ENCODE measurements around the gene ELFN1. TPM values are rescaled to one million over a fixed set of nuclear protein-coding genes. Genes with fewer than 3 reads are reported as not detected.

ELFN1 gene
- total and polyA plus RNA-seq, 12 donors = 0.05 to 2.8 (median 0.86) TPM

DNA sequence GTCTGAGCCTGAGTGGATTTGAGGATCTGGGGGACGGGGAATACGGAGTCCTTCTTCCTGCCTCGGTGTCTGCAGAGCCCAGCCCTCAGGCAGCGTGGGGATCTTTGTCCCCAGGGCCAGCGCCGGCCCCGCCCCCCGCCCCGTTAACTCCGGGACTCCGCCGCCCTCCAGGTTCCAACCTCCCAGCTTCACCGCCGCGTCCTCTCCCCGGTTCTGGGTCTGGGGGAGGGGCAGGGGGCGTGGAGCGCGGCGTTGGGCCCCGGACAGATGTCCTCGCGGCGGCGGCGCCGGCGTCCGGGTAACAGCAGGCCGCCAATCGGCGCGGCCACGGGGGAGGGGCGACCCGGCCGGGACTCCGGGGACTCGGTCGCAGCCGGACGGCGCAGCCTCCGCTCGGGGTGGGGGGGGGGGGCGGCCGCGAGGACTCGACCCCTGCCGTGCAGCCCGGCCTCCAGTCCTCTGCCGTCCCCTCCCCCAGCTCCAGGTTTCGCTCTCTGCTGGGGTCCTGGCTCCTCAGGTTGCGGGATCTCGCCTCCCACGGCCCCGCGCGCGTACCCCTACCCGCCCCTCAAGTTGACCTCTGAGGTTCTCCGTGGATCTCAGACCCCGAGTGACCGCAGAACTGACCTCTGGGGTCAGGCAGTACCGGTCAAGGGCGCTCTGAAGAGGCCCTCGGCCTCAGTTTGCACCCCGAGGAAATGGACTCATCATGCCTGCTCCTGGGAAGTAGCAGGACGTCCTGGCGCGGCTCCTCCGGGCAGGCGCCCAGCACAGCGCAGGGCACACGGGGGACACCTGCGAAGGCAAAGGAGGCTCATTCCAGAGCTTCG, 2.3 kb upstream of the ELFN1 start:
- intact Hi-C loops (cut with DNase I) = loop anchor here (10.0 kb wide), 1 partner anchor 677 kb away; no protein-coding TSS in a partner anchor
- no peaks in the 10 kb centered on the region for H3K36me3 ChIP-seq (replicated peaks in 1 of 2)
- H3K27me3 ChIP-seq = peaks cover 75% of the 10 kb centered on the region
- WGBS, 4 donors = 13 to 63% (median 30%) methylated on average over 8 to 75 of the region's 77 CpGs
- H3K9me3 ChIP-seq (replicated peaks in 1 of 3) = no peaks in the 10 kb centered on the region
- H3K27ac ChIP-seq = no peak overlapping the region
- TF ChIP-seq, protein P1, sequence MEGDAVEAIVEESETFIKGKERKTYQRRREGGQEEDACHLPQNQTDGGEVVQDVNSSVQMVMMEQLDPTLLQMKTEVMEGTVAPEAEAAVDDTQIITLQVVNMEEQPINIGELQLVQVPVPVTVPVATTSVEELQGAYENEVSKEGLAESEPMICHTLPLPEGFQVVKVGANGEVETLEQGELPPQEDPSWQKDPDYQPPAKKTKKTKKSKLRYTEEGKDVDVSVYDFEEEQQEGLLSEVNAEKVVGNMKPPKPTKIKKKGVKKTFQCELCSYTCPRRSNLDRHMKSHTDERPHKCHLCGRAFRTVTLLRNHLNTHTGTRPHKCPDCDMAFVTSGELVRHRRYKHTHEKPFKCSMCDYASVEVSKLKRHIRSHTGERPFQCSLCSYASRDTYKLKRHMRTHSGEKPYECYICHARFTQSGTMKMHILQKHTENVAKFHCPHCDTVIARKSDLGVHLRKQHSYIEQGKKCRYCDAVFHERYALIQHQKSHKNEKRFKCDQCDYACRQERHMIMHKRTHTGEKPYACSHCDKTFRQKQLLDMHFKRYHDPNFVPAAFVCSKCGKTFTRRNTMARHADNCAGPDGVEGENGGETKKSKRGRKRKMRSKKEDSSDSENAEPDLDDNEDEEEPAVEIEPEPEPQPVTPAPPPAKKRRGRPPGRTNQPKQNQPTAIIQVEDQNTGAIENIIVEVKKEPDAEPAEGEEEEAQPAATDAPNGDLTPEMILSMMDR (IDR thresholded peaks at IDR 0.05) = no peak
- TF ChIP-seq POLR2A (IDR thresholded peaks at IDR 0.05) = no peak
- peaks cover 21 to 35% of the 10 kb centered on the region in 2 donors for H3K4me1 ChIP-seq (replicated peaks in 1 of 2)
- peak overlapping the region in 2 of 4 donors; percentile 4 to 68 for H3K4me3 ChIP-seq
- peak in 2 of 7 donors; percentile 9 to 35 for DNase-seq

DNA sequence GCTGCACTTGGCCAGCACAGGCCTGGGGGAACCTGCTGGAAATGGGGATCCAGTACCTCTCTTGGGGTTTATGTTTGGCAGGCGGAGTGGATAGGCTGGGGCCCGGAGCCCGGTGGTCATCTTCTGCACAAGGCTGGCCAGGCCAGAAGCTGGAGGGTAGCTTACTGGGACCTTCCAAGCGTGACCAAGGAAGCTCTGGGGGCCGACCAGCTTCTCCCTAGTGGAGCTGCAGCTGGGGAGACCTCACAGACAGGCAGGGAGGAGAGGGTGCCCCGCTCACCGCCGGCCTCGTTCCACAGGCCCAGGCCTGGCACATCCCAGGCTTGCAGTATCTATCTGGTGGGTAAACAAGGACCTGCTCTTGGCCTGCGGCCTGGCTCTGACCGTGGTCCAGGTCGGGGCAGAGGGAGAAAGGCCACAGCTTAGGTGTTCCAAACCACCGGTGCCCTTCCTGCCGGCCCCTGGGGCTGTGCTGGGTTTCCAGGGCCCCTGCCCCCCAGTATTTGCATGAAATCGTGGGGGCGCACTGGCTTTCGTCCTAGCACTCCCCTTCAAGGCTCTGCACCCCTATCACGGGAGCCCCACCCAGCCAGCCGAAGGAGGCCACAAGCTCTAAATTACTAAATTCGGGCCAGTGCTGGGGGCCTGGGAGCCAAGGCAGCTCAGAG, 1.5 kb upstream of the ELFN1 start:
- DNase-seq = peak in 3 of 7 donors; percentile 5 to 42 (median 16)
- TF ChIP-seq, protein P1 (IDR thresholded peaks at IDR 0.05) = no peak
- no peak for TF ChIP-seq POLR2A (IDR thresholded peaks at IDR 0.05)
- WGBS, 4 donors = 36 to 72% (median 66%) methylated on average over 2 to 20 of the region's 20 CpGs
- Histone ChIP-seq H3K36me3 (replicated peaks in 1 of 2) (no peaks in the 10 kb centered on the region), H3K27me3 (peaks cover 74% of the 10 kb centered on the region), H3K4me1 (replicated peaks in 1 of 2) (peaks cover 21 to 35% of the 10 kb centered on the region in 2 donors), H3K4me3 (no peak overlapping the region), H3K27ac (no peak overlapping the region), H3K9me3 (replicated peaks in 1 of 3) (no peaks in the 10 kb centered on the region)
- intact Hi-C loops (cut with DNase I) = loop anchor here (10.0 kb wide), 1 partner anchor 676 kb away; no protein-coding TSS in a partner anchor

DNA sequence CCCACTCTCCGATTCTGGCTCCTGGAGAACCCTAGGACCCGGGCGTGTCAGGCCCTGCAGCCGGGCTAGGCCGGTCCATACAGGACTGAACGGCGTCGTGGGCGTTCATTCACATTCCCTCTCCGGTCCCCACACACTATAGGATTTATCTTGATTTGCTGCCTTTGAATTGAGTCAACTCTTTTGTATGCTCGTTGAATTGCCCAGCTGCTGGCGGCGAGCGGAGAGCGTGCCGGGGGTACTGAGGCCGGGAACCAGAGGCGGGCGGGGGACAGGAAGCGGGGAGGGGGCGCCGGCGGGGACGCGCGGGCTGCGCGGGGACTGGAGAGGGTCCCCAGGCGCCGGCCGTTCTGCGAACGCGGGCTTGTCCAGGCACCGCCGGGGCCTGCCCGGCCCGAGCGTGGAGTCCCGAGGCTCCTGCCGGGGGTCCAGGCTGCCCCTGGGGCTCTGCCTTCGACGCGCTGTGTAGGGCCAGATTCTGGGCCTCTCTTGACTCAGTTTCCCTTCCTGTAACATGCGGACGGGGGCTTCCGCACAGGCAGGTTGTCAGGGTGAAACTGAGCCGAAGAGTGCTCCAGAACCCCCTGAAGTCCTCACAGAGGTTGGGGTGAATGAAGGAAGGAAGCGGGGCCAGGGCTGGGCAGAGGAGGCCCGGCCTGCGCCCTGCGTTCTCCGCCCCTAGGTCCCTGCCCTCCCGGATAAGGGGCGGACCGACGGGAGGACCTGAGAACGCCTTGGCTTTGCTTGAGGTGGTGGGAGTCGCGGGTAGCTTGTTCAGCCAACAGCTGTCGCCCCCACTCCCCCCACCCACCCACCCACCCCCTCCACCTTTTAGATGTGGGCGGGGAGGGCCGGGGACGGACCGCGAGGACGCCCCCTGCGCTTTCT, 769 bp upstream of the ELFN1 start:
- Histone ChIP-seq H3K27ac (no peak overlapping the region), H3K9me3 (replicated peaks in 1 of 3) (no peaks in the 10 kb centered on the region), H3K4me3 (peak overlapping the region in 1 of 4 donors; percentile 34), H3K4me1 (replicated peaks in 1 of 2) (peaks cover 21 to 33% of the 10 kb centered on the region in 2 donors), H3K36me3 (replicated peaks in 1 of 2) (no peaks in the 10 kb centered on the region), H3K27me3 (peaks cover 76% of the 10 kb centered on the region)
- TF ChIP-seq POLR2A (IDR thresholded peaks at IDR 0.05) = no peak
- TF ChIP-seq, protein P1 (IDR thresholded peaks at IDR 0.05) = no peak
- intact Hi-C loops (cut with DNase I) = loop anchor here (10.0 kb wide), 1 partner anchor 675 kb away; no protein-coding TSS in a partner anchor
- DNase-seq = peak in 3 of 7 donors; percentile 5 to 28 (median 9)
- WGBS, 4 donors = 21 to 40% (median 30%) methylated on average over 32 to 68 of the region's 68 CpGs
